NOMO-1 treated with dmso at 0.1 percent for 144 hours (cell line): ENCODE results near the gene LRRC74A.
A peak's percentile ranks its signal among the peaks of the same experiment; 100 is the strongest.

Experiments
- DNase-seq: peaks from one replicate; lab custom pipeline; 2025; ENCODE audit not compliant: unreplicated experiment; lab: John Stamatoyannopoulos, UW

The LRRC74A gene

GRCh38 chr14:76826122-76826521 lies at the start of gene LRRC74A:
Gene LRRC74A (plus strand): TSS chr14:76826408. CDS start chr14:76826698, 290 bp downstream.
- DNase-seq = no peak

- no peak for DNase-seq
Measured at GRCh38 chr14:76776428-76777251, 49.6 kb upstream of the LRRC74A start.

- no peak for DNase-seq
Measured at GRCh38 chr14:76777721-76778120, 48.5 kb upstream of the LRRC74A start.

- no peak for DNase-seq
Measured at GRCh38 chr14:76778546-76779215, 47.5 kb upstream of the LRRC74A start.

- DNase-seq = no peak
Measured at GRCh38 chr14:76779221-76780057, 46.8 kb upstream of the LRRC74A start.

GRCh38 chr14:76780058-76780345 lies 46.2 kb upstream of the LRRC74A start:
- DNase-seq = no peak

GRCh38 chr14:76780360-76780759 lies 45.8 kb upstream of the LRRC74A start:
- no peak for DNase-seq

- DNase-seq = no peak
Measured at GRCh38 chr14:76780875-76781647, 45.1 kb upstream of the LRRC74A start.

GRCh38 chr14:76781648-76782051 lies 44.6 kb upstream of the LRRC74A start:
- no peak for DNase-seq

- no peak for DNase-seq
Measured at GRCh38 chr14:76782115-76782884, 43.9 kb upstream of the LRRC74A start.

- DNase-seq = no peak
Measured at GRCh38 chr14:76782885-76783566, 43.2 kb upstream of the LRRC74A start.

GRCh38 chr14:76784266-76784874 lies 41.8 kb upstream of the LRRC74A start:
- no peak for DNase-seq

GRCh38 chr14:76784881-76785280 lies 41.3 kb upstream of the LRRC74A start:
- DNase-seq = peak; percentile 73

GRCh38 chr14:76786601-76787000 lies 39.6 kb upstream of the LRRC74A start:
- no peak for DNase-seq

- DNase-seq = no peak
Measured at GRCh38 chr14:76792422-76792821, 33.8 kb upstream of the LRRC74A start.

GRCh38 chr14:76793324-76793723 lies 32.9 kb upstream of the LRRC74A start:
- no peak for DNase-seq

- DNase-seq = no peak
Measured at GRCh38 chr14:76793956-76794355, 32.3 kb upstream of the LRRC74A start.

GRCh38 chr14:76806446-76806845 lies 19.8 kb upstream of the LRRC74A start:
- DNase-seq = no peak

GRCh38 chr14:76808011-76808410 lies 18.2 kb upstream of the LRRC74A start:
- no peak for DNase-seq
